Measurements from ENCODE around the gene LDLRAP1.

LDLRAP1 gene

GRCh38 chr1:25517476-25518394 lies 25.7 kb upstream of the LDLRAP1 start:
- H3K27me3 Mint-ChIP-seq (ENCODE audit: low read depth), result peaks cover 5% of the 10 kb centered on the region
- H3K4me3 Mint-ChIP-seq, result no peak overlapping the region
- no peak overlapping the region for H3K27ac Mint-ChIP-seq
- H3K9me3 Mint-ChIP-seq, result no peaks in the 10 kb centered on the region
- no peak for DNase-seq (ENCODE audit: low spot score)
- no peaks in the 10 kb centered on the region for H3K36me3 Mint-ChIP-seq (ENCODE audit: low read depth)
- peaks cover 2% of the 10 kb centered on the region for H3K4me1 Mint-ChIP-seq (ENCODE audit: low read depth)

GRCh38 chr1:25519624-25520023 lies 23.8 kb upstream of the LDLRAP1 start:
- Mint-ChIP-seq H3K27me3 (ENCODE audit: low read depth) (peaks cover 3% of the 10 kb centered on the region), H3K9me3 (no peaks in the 10 kb centered on the region), H3K4me1 (ENCODE audit: low read depth) (peaks cover 2% of the 10 kb centered on the region), H3K27ac (no peak overlapping the region), H3K36me3 (ENCODE audit: low read depth) (no peaks in the 10 kb centered on the region), H3K4me3 (no peak overlapping the region)
- no peak for DNase-seq (ENCODE audit: low spot score)

- no peak overlapping the region for H3K4me3 Mint-ChIP-seq
- peak; percentile 45 for DNase-seq (ENCODE audit: low spot score)
- H3K27me3 Mint-ChIP-seq (ENCODE audit: low read depth), result peaks cover 3% of the 10 kb centered on the region
- no peak overlapping the region for H3K27ac Mint-ChIP-seq
- H3K36me3 Mint-ChIP-seq (ENCODE audit: low read depth), result no peaks in the 10 kb centered on the region
- H3K4me1 Mint-ChIP-seq (ENCODE audit: low read depth), result peaks cover 2% of the 10 kb centered on the region
- H3K9me3 Mint-ChIP-seq, result peaks cover 4% of the 10 kb centered on the region
These were observed 22.9 kb upstream of the LDLRAP1 start for GRCh38 chr1:25520446-25521061.

GRCh38 chr1:25522031-25522655 lies 21.3 kb upstream of the LDLRAP1 start:
- peaks cover 2% of the 10 kb centered on the region for H3K4me1 Mint-ChIP-seq (ENCODE audit: low read depth)
- no peak overlapping the region for H3K4me3 Mint-ChIP-seq
- H3K9me3 Mint-ChIP-seq, result peaks cover 5% of the 10 kb centered on the region
- peaks cover 3% of the 10 kb centered on the region for H3K27me3 Mint-ChIP-seq (ENCODE audit: low read depth)
- no peak for DNase-seq (ENCODE audit: low spot score)
- H3K36me3 Mint-ChIP-seq (ENCODE audit: low read depth), result no peaks in the 10 kb centered on the region
- no peak overlapping the region for H3K27ac Mint-ChIP-seq

- Mint-ChIP-seq H3K27me3 (ENCODE audit: low read depth) (peaks cover 3% of the 10 kb centered on the region), H3K27ac (no peak overlapping the region), H3K4me3 (no peak overlapping the region), H3K4me1 (ENCODE audit: low read depth) (peaks cover 2% of the 10 kb centered on the region), H3K36me3 (ENCODE audit: low read depth) (no peaks in the 10 kb centered on the region), H3K9me3 (peaks cover 5% of the 10 kb centered on the region)
- DNase-seq (ENCODE audit: low spot score), result no peak
These were observed 19.9 kb upstream of the LDLRAP1 start for GRCh38 chr1:25523542-25523941.

- Mint-ChIP-seq H3K4me1 (ENCODE audit: low read depth) (peaks cover 2% of the 10 kb centered on the region), H3K27ac (no peak overlapping the region), H3K4me3 (no peak overlapping the region), H3K9me3 (peaks cover 10% of the 10 kb centered on the region), H3K27me3 (ENCODE audit: low read depth) (peaks cover 3% of the 10 kb centered on the region), H3K36me3 (ENCODE audit: low read depth) (no peaks in the 10 kb centered on the region)
- DNase-seq (ENCODE audit: low spot score), result no peak
These were observed 18.6 kb upstream of the LDLRAP1 start for GRCh38 chr1:25524568-25525360.

GRCh38 chr1:25525361-25525688 lies 18.1 kb upstream of the LDLRAP1 start:
- H3K27ac Mint-ChIP-seq, result no peak overlapping the region
- H3K4me1 Mint-ChIP-seq (ENCODE audit: low read depth), result peaks cover 2% of the 10 kb centered on the region
- peaks cover 3% of the 10 kb centered on the region for H3K27me3 Mint-ChIP-seq (ENCODE audit: low read depth)
- peaks cover 10% of the 10 kb centered on the region for H3K9me3 Mint-ChIP-seq
- DNase-seq (ENCODE audit: low spot score), result no peak
- no peaks in the 10 kb centered on the region for H3K36me3 Mint-ChIP-seq (ENCODE audit: low read depth)
- H3K4me3 Mint-ChIP-seq, result no peak overlapping the region

- Mint-ChIP-seq H3K4me3 (no peak overlapping the region), H3K27me3 (ENCODE audit: low read depth) (no peaks in the 10 kb centered on the region), H3K27ac (no peak overlapping the region), H3K9me3 (peaks cover 10% of the 10 kb centered on the region), H3K36me3 (ENCODE audit: low read depth) (no peaks in the 10 kb centered on the region), H3K4me1 (ENCODE audit: low read depth) (no peaks in the 10 kb centered on the region)
- no peak for DNase-seq (ENCODE audit: low spot score)
These were observed 16.7 kb upstream of the LDLRAP1 start for GRCh38 chr1:25526753-25527152.

GRCh38 chr1:25527226-25527846 lies 16.1 kb upstream of the LDLRAP1 start:
- Mint-ChIP-seq H3K4me1 (ENCODE audit: low read depth) (no peaks in the 10 kb centered on the region), H3K36me3 (ENCODE audit: low read depth) (no peaks in the 10 kb centered on the region), H3K4me3 (no peak overlapping the region), H3K27me3 (ENCODE audit: low read depth) (no peaks in the 10 kb centered on the region), H3K27ac (no peak overlapping the region), H3K9me3 (peaks cover 10% of the 10 kb centered on the region)
- no peak for DNase-seq (ENCODE audit: low spot score)

- Mint-ChIP-seq H3K9me3 (peaks cover 10% of the 10 kb centered on the region), H3K27me3 (ENCODE audit: low read depth) (no peaks in the 10 kb centered on the region), H3K4me3 (no peak overlapping the region), H3K36me3 (ENCODE audit: low read depth) (no peaks in the 10 kb centered on the region), H3K4me1 (ENCODE audit: low read depth) (no peaks in the 10 kb centered on the region), H3K27ac (no peak overlapping the region)
- DNase-seq (ENCODE audit: low spot score), result no peak
These were observed 15.3 kb upstream of the LDLRAP1 start for GRCh38 chr1:25527946-25528595.

- peak overlapping the region; percentile 16 for H3K27ac Mint-ChIP-seq
- H3K36me3 Mint-ChIP-seq (ENCODE audit: low read depth), result no peaks in the 10 kb centered on the region
- no peak for DNase-seq (ENCODE audit: low spot score)
- H3K9me3 Mint-ChIP-seq, result peaks cover 10% of the 10 kb centered on the region
- H3K4me1 Mint-ChIP-seq (ENCODE audit: low read depth), result no peaks in the 10 kb centered on the region
- H3K27me3 Mint-ChIP-seq (ENCODE audit: low read depth), result no peaks in the 10 kb centered on the region
- no peak overlapping the region for H3K4me3 Mint-ChIP-seq
These were observed 14.4 kb upstream of the LDLRAP1 start for GRCh38 chr1:25528881-25529517.

GRCh38 chr1:25529518-25530185 lies 13.8 kb upstream of the LDLRAP1 start:
- no peak for DNase-seq (ENCODE audit: low spot score)
- H3K27me3 Mint-ChIP-seq (ENCODE audit: low read depth), result no peaks in the 10 kb centered on the region
- peaks cover 10% of the 10 kb centered on the region for H3K9me3 Mint-ChIP-seq
- H3K4me3 Mint-ChIP-seq, result no peak overlapping the region
- H3K27ac Mint-ChIP-seq, result no peak overlapping the region
- no peaks in the 10 kb centered on the region for H3K4me1 Mint-ChIP-seq (ENCODE audit: low read depth)
- no peaks in the 10 kb centered on the region for H3K36me3 Mint-ChIP-seq (ENCODE audit: low read depth)
